Neural crest cell (in vitro differentiated cells): Measurements from ENCODE around the gene CNN1. TPM values are rescaled to one million over a fixed set of nuclear protein-coding genes. Genes with fewer than 3 reads are reported as not detected.
A peak's percentile ranks its signal among the peaks of the same experiment; 100 is the strongest.

Experiments
- DNase-seq: peaks from one replicate; pipeline ENCODE4 v3.0.0; 2021; ENCODE audit warnings: low read depth, mixed read lengths, low spot score
- H3K27ac Mint-ChIP-seq: one replicate; pipeline ENCODE4 v1.8.0; 2021; ENCODE audit warnings: mild to moderate bottlenecking, mixed read lengths; ENCODE audit not compliant: unreplicated experiment
- H3K27me3 Mint-ChIP-seq: 2 replicates; pipeline ENCODE4 v1.8.0; 2021; ENCODE audit warnings: low read depth, mild to moderate bottlenecking, mixed read lengths
- H3K36me3 Mint-ChIP-seq: 2 replicates; pipeline ENCODE4 v1.8.0; 2021; ENCODE audit warnings: low read depth, mild to moderate bottlenecking, mixed read lengths
- H3K4me1 Mint-ChIP-seq: 2 replicates; pipeline ENCODE4 v1.8.0; 2021; ENCODE audit warnings: mixed read lengths
- H3K4me3 Mint-ChIP-seq: one replicate; pipeline ENCODE4 v1.8.0; 2021; ENCODE audit warnings: mild to moderate bottlenecking, mixed read lengths
- H3K9me3 Mint-ChIP-seq: 2 replicates; pipeline ENCODE4 v1.8.0; 2021; ENCODE audit warnings: mixed read lengths
- total RNA-seq: library from RNA; stranded (reverse); gene quantifications from 2 replicates; pipeline ENCODE4 v1.2.1, GENCODE V29; 2021
- TF ChIP-seq, protein P1 (sequence below): fragments of 200-600 bp; sonication (generic); conservative IDR thresholded peaks from 2 replicates; pipeline ENCODE4 v1.5.0; 2021; ENCODE audit warnings: antibody characterized with exemption, mild to moderate bottlenecking

Gene CNN1
- total RNA-seq, 1 donor from 2014 or later = 1.6 TPM

DNA sequence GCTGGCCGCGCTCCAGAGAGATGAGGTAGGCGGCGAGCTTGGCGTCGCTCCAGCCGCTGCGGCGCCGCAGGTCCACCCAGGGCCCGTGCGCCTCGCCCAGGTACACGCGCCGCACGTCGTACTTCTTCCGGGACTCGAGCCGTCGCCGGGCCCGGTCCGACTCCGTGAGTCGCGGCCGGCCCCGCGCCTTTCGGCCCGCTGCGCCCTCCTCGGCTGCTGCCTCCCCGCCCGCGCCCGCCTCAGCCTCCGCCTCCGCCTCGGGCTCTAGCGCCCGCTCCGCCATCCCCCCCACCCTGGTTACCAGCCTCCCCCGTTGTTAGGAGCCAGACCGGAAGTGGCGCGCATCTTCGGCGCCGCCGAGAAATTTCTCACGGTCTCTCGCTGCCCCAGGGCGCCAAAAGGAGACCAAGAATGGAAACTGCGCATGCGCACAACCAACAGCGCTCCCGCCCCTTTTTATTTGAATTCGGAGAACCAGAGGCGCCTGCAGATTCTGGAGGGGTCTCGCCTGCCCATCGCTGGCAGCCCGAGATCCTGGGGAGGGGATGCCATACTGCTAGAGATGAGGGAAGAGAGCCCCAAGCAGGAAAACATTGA is 33.0 kb upstream of the CNN1 start, which contains the start of gene ZNF653:
Gene ZNF653 (minus strand): TSS at position 336 of the 597 bp plus-strand sequence. CDS start 53 bp downstream, at position 283.
- H3K36me3 Mint-ChIP-seq = no peaks in the 10 kb centered on the region
- peak within 1 kb of the TSS; percentile 96 for H3K27ac Mint-ChIP-seq
- DNase-seq = peak; percentile 96
- TF ChIP-seq, protein P1, sequence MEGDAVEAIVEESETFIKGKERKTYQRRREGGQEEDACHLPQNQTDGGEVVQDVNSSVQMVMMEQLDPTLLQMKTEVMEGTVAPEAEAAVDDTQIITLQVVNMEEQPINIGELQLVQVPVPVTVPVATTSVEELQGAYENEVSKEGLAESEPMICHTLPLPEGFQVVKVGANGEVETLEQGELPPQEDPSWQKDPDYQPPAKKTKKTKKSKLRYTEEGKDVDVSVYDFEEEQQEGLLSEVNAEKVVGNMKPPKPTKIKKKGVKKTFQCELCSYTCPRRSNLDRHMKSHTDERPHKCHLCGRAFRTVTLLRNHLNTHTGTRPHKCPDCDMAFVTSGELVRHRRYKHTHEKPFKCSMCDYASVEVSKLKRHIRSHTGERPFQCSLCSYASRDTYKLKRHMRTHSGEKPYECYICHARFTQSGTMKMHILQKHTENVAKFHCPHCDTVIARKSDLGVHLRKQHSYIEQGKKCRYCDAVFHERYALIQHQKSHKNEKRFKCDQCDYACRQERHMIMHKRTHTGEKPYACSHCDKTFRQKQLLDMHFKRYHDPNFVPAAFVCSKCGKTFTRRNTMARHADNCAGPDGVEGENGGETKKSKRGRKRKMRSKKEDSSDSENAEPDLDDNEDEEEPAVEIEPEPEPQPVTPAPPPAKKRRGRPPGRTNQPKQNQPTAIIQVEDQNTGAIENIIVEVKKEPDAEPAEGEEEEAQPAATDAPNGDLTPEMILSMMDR = no peak
- peaks cover 4% of the 10 kb centered on the region for H3K27me3 Mint-ChIP-seq
- peaks cover 19% of the 10 kb centered on the region for H3K4me1 Mint-ChIP-seq
- no peaks in the 10 kb centered on the region for H3K9me3 Mint-ChIP-seq
- H3K4me3 Mint-ChIP-seq = peak within 1 kb of the TSS; percentile 96

DNA sequence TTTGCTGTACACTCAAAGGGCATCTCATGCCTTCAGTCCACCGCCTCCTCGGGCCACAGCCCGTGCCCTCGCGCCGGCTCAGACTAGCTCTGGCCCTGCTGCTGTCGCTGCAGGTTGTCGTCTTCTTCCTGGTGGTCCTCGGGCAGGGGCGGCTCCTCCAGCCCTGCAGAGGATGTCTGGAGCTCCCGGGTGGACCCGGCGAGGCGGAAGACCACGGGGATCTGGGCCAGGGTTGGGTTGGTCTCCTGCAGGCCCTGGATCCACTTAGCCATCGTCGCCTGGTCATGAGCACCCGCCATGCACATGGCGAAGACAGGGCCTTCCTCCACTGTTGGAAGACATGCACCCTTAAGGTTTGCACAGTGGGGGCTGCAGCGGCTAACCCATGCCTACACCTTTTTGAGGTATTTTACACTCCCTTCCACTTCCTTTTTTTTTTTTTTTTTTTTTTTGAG is 32.5 kb upstream of the CNN1 start:
- H3K27ac Mint-ChIP-seq = peak overlapping the region; percentile 96
- H3K4me1 Mint-ChIP-seq = peaks cover 19% of the 10 kb centered on the region
- H3K27me3 Mint-ChIP-seq = peaks cover 4% of the 10 kb centered on the region
- H3K36me3 Mint-ChIP-seq = peaks cover 1% of the 10 kb centered on the region
- TF ChIP-seq, protein P1 = no peak
- no peak for DNase-seq
- H3K9me3 Mint-ChIP-seq = no peaks in the 10 kb centered on the region
- H3K4me3 Mint-ChIP-seq = peak overlapping the region; percentile 96

DNA sequence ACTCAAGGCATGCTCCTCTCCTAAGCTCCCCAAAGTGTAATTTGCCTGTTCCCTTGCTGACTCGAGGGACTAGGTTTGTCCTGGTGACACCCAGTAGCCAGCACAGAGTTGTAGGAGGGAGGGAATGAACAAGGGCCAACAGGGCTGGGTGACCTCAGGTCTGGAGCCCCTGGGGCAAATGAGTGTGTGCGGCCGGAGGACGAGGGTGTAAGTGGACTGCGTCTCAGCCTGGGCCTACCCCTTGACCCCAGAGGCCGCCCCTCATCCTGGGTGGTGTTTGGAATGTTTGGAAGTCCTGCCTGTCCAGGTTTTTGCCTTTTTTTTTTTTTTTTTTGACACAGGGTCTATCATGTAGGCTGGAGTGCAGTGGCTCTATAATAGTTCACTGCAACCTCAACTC is 31.7 kb upstream of the CNN1 start:
- H3K27ac Mint-ChIP-seq = no peak overlapping the region
- DNase-seq = no peak
- H3K4me1 Mint-ChIP-seq = peaks cover 19% of the 10 kb centered on the region
- peak overlapping the region; percentile 70 for H3K4me3 Mint-ChIP-seq
- H3K36me3 Mint-ChIP-seq = peaks cover 2% of the 10 kb centered on the region
- H3K9me3 Mint-ChIP-seq = no peaks in the 10 kb centered on the region
- TF ChIP-seq, protein P1 = no peak
- peaks cover 4% of the 10 kb centered on the region for H3K27me3 Mint-ChIP-seq

DNA sequence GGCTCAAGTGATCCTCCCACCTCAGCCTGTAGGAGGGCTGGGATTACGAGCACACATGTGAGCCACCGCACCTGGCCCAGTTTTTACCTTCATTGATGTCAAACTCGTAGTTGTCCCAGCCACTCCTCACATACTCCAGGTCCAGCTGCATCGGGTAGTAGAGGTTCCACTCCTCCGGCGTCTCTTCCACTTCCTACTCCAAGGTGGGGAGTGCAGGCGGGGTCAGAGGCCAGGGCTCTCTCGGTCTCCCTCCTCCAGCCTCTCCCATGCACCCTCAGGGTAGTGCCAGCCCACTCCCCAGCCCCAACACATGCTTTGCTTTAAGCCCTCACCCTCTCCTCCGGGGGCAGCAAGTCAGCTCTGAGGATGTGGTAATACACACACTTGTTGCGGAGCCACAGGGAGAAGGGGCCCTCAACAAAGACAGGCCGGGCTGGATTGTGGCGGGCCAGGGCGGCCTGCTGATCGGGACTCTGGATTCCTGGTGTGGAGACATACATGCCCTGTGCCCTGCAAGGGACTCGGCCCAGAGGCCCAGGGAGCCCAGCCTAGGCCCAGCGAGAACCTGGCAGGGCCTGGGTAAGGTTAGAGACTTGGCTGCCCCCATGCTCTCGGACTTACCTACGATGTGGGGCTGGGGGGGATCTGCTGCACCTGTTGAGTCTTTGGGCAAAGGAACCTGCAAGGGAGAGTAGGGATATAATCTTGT is 31.1 kb upstream of the CNN1 start:
- Mint-ChIP-seq H3K9me3 (no peaks in the 10 kb centered on the region), H3K36me3 (peaks cover 2% of the 10 kb centered on the region), H3K27me3 (peaks cover 4% of the 10 kb centered on the region), H3K4me1 (peaks cover 19% of the 10 kb centered on the region), H3K4me3 (peak overlapping the region; percentile 70), H3K27ac (no peak overlapping the region)
- DNase-seq = no peak
- TF ChIP-seq, protein P1 = no peak

DNA sequence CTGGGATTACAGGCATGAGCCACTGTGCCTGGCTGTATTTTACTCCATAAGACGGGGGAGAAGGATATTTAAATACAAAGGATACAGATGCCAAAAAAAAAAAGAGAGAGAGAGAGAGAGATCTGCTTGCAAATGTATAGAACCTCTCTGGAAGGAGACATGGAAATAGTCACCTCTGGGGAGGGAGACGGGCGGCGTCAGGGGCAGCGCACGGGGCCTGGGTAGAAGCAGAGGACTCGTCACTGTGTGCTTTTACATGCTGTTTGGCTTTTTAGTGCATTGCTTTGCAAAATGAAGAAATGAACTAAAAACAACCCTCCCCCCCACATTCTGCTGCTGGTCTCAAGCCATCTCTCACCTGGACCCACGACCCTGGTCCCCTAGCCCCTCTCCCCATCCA is 28.2 kb upstream of the CNN1 start:
- H3K4me1 Mint-ChIP-seq = peaks cover 11% of the 10 kb centered on the region
- TF ChIP-seq, protein P1 = no peak
- H3K4me3 Mint-ChIP-seq = no peak overlapping the region
- no peak overlapping the region for H3K27ac Mint-ChIP-seq
- H3K27me3 Mint-ChIP-seq = peaks cover 4% of the 10 kb centered on the region
- peaks cover 2% of the 10 kb centered on the region for H3K36me3 Mint-ChIP-seq
- H3K9me3 Mint-ChIP-seq = no peaks in the 10 kb centered on the region
- no peak for DNase-seq
